NCI-H460 (cell line): ENCODE measurements around the gene ADAMTS7. TPM values are rescaled to one million over a fixed set of nuclear protein-coding genes. Genes with fewer than 3 reads are reported as not detected.
"Not testable (repeated sequence)": the region's sequence is repeated elsewhere in the genome, so short reads cannot be mapped to it uniquely, and the experiment has no call there.

Experiments used
- DNase-seq: peaks from one replicate; pipeline ENCODE4 v3.0.0-alpha.2; 2016; ENCODE audit warnings: low read depth; ENCODE audit errors: extremely low read depth
- total RNA-seq: library from RNA; depleted of rRNA; stranded (reverse); fragments of >200 nt; shearing (Covaris generic); gene quantifications from 2 replicates; pipeline ENCODE4 v1.2.3, GENCODE V29; 2014

The ADAMTS7 gene
- total RNA-seq, 1 experiment from 2014 or later = 2.1 TPM

- not testable (repeated sequence) for DNase-seq
These were observed 57.3 kb downstream of the ADAMTS7 start for GRCh38 chr15:78753751-78754535.

GRCh38 chr15:78753359-78753659 is 58.0 kb downstream of the ADAMTS7 start:
- not testable (repeated sequence) for DNase-seq

- no peak for DNase-seq
These were observed 58.5 kb downstream of the ADAMTS7 start for GRCh38 chr15:78752492-78753358.

GRCh38 chr15:78751602-78751979 is 59.7 kb downstream of the ADAMTS7 start:
- no peak for DNase-seq

- DNase-seq = peak; percentile 84
These were observed 60.2 kb downstream of the ADAMTS7 start for GRCh38 chr15:78750974-78751601.

GRCh38 chr15:78750566-78750965 is 60.7 kb downstream of the ADAMTS7 start:
- no peak for DNase-seq

- DNase-seq = no peak
These were observed 61.4 kb downstream of the ADAMTS7 start for GRCh38 chr15:78749831-78750230.

- not testable (repeated sequence) for DNase-seq
These were observed 63.4 kb downstream of the ADAMTS7 start for GRCh38 chr15:78747877-78748276.

- DNase-seq = not testable (repeated sequence)
These were observed 69.6 kb downstream of the ADAMTS7 start for GRCh38 chr15:78741674-78742073.

GRCh38 chr15:78740904-78741274 is 70.4 kb downstream of the ADAMTS7 start:
- no peak for DNase-seq

GRCh38 chr15:78739996-78740903 is 71.0 kb downstream of the ADAMTS7 start:
- DNase-seq = peak; percentile 67

- no peak for DNase-seq
These were observed 72.1 kb downstream of the ADAMTS7 start for GRCh38 chr15:78739206-78739605.

GRCh38 chr15:78737931-78738558 is 73.2 kb downstream of the ADAMTS7 start:
- DNase-seq = peak; percentile 41

- DNase-seq = no peak
These were observed 74.0 kb downstream of the ADAMTS7 start for GRCh38 chr15:78737187-78737820.

GRCh38 chr15:78736286-78736685 is 75.0 kb downstream of the ADAMTS7 start:
- not testable (repeated sequence) for DNase-seq

GRCh38 chr15:78734451-78735064 is 76.7 kb downstream of the ADAMTS7 start:
- no peak for DNase-seq

GRCh38 chr15:78732634-78733033 is 78.6 kb downstream of the ADAMTS7 start:
- DNase-seq = no peak

- no peak for DNase-seq
These were observed 80.3 kb downstream of the ADAMTS7 start for GRCh38 chr15:78730955-78731354.

GRCh38 chr15:78728427-78728826 is 82.8 kb downstream of the ADAMTS7 start:
- not testable (repeated sequence) for DNase-seq
